ENCODE measurements around the gene ATF7. TPM values are rescaled to one million over a fixed set of nuclear protein-coding genes. Genes with fewer than 3 reads are reported as not detected.

Gene ATF7
- total and polyA plus RNA-seq, 2 of the 13 experiments (the other 11 are each of a cell fraction or from before 2014, with no cell fraction given) = 9.6 to 16.2 TPM

GRCh38 chr12:53478865-53479264 lies 147.3 kb downstream of the ATF7 start:
- no peak overlapping the region for H3K4me2 ChIP-seq (ENCODE audit: low read depth, low read length)
- in situ Hi-C loops (cut with HindIII; ENCODE audit: extremely low pct_ligation_motif_present, low pct_unique_long_range_greater_than_20kb) = no loop called here
- intact Hi-C loops (cut with micrococcal nuclease; ENCODE audit: unreplicated experiment) = no loop called here
- H3K79me2 ChIP-seq (ENCODE audit: insufficient read depth, low read length) = peaks cover 6% of the 10 kb centered on the region
- ChIA-PET CTCF (ENCODE audit: low intra/inter-chr PET ratio, low total read pairs) (no interaction called here), POLR2A (interaction anchor here (1.2 to 1.8 kb wide), 3 partner anchors 11 to 22 kb away, joined by 3 to 8 read pairs (median 5); partner anchors contain the start of gene TARBP2)
- no peaks in the 10 kb centered on the region for H3K4me1 ChIP-seq (ENCODE audit: insufficient read depth, low read length)
- TF ChIP-seq HMGA1 (CRISPR knock-in tag; conservative IDR thresholded peaks at IDR 0.05) = no peak
- no peak for TF ChIP-seq MAF1 (CRISPR knock-in tag; IDR thresholded peaks at IDR 0.05; ENCODE audit: borderline replicate concordance)
- TF ChIP-seq ZZZ3 (CRISPR knock-in tag; IDR thresholded peaks at IDR 0.05; ENCODE audit: borderline replicate concordance) = no peak
- TF ChIP-seq SYNCRIP (IDR thresholded peaks at IDR 0.05; ENCODE audit: insufficient read depth, low read depth, low read length) = no peak
- TF ChIP-seq ISL2 (CRISPR knock-in tag; IDR thresholded peaks at IDR 0.05) = no peak
- TF ChIP-seq NFKB2 (CRISPR knock-in tag; IDR thresholded peaks at IDR 0.05; ENCODE audit: borderline replicate concordance) = no peak
- no peak for TF ChIP-seq ZMYM4 (CRISPR knock-in tag; IDR thresholded peaks at IDR 0.05)
- TF ChIP-seq ZNF503 (CRISPR knock-in tag; IDR thresholded peaks at IDR 0.05) = no peak
- no peak overlapping the region for H3K9ac ChIP-seq (ENCODE audit: insufficient read depth, low read depth, low read length)
- H3K4me3 ChIP-seq (replicated peaks in 1 of 3; ENCODE audit: insufficient read depth in 1 of 3, low read depth in 2 of 3, low read length in 3 of 3) = no peak overlapping the region
- no peak overlapping the region for H2AFZ ChIP-seq (ENCODE audit: low read length)
- no peaks in the 10 kb centered on the region for H3K27me3 ChIP-seq (ENCODE audit: control insufficient read depth in 1 of 2, insufficient read depth in 2 of 2, low read length in 2 of 2)
- ATAC-seq (no peak), FAIRE-seq (no peak), DNase-seq (ENCODE audit: low spot score) (no peak)
- H3K27ac ChIP-seq (ENCODE audit: extremely low read length, insufficient read depth, low read length) = no peak overlapping the region
- WGBS (ENCODE audit: low lambda C conversion rate) = 97% methylated on average over 1 of the region's 1 CpG
- no peaks in the 10 kb centered on the region for H3K9me3 ChIP-seq (ENCODE audit: low read length)
- BruUV-seq (replicated peaks) = no TSS peak
- H3K36me3 ChIP-seq (replicated peaks in 1 of 2; ENCODE audit: control insufficient read depth in 1 of 2, insufficient read depth in 2 of 2, low read length in 2 of 2) = peaks cover 26 to 73% of the 10 kb centered on the region in 2 experiments
- H4K20me1 ChIP-seq (ENCODE audit: insufficient read depth, low read length) = peaks cover 27% of the 10 kb centered on the region

Data from HepG2 (cell line).